Left ventricle myocardium inferior (tissue), 1 donor: ENCODE results near the gene CA14. TPM values are rescaled to one million over a fixed set of nuclear protein-coding genes. Genes with fewer than 3 reads are reported as not detected.
A peak's percentile ranks its signal among the peaks of the same experiment; 100 is the strongest.

Experiments
- DNase-seq: peaks from one replicate; pipeline ENCODE4 v3.0.0-alpha.2; 2020
- H3K27ac ChIP-seq: fragments of 200-600 bp; replicated peaks from 2 replicates; pipeline ENCODE4 v1.8.0; 2021
- H3K27me3 ChIP-seq: fragments of 200-600 bp; 2 replicates; pipeline ENCODE4 v1.8.0; 2021; ENCODE audit warnings: low read depth
- H3K36me3 ChIP-seq: fragments of 200-600 bp; 2 replicates; pipeline ENCODE4 v1.8.0; 2021
- H3K4me1 ChIP-seq: fragments of 200-600 bp; 2 replicates; pipeline ENCODE4 v1.8.0; 2021
- H3K4me3 ChIP-seq: fragments of 200-600 bp; 2 replicates; pipeline ENCODE4 v1.8.0; 2021; ENCODE audit warnings: mild to moderate bottlenecking, moderate library complexity
- H3K9me3 ChIP-seq: fragments of 200-600 bp; replicated peaks from 2 replicates; pipeline ENCODE4 v1.8.0; 2021
- CTCF ChIP-seq: fragments of 200-600 bp; IDR thresholded peaks from 2 replicates; pipeline ENCODE4 v1.8.0; 2021; ENCODE audit warnings: antibody characterized with exemption, mild to moderate bottlenecking, borderline replicate concordance
- intact Hi-C: fragments of 100-400 bp; cut with micrococcal nuclease; formaldehyde crosslinking; loops from one replicate; pipeline ENCODE4 v1.11.0; 2022
- total RNA-seq: library from RNA; stranded (reverse); fragmentation: NEBNext Ultra II Directional; extraction: Animal tissue kit (Norgen Biotek cat#: 25700); gene quantifications from one replicate; pipeline ENCODE4 v1.2.1, GENCODE V29; 2021
- donor health status: DM: no; HTN: yes; CAD: no; lungs with severe emphysema.

Gene CA14
- total RNA-seq, 1 donor from 2014 or later: 3.1 TPM

DNA sequence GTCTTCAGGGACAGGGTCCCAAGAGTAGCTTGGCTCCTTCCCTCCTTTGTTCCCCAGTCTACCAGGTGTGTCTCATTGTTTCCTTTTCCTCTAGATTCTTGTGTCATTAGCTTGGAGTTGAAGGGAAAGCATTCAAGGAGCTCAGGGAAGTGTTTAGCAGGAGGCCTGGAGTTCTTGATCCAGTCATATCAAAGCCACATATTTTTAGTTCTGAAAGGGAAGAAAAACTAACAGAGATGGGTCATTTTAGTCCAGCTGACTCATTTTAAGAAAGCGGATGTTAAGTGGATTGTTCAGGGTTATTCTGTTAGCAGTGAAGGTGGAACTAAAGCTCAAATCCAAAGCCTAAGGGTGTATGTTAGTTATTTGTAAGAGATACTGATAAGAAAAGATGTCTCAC, 15.7 kb downstream of the CA14 start:
- Histone ChIP-seq H3K36me3 (peaks cover 1% of the 10 kb centered on the region), H3K27ac (peak overlapping the region; percentile 82), H3K27me3 (no peaks in the 10 kb centered on the region), H3K9me3 (no peaks in the 10 kb centered on the region), H3K4me3 (peak overlapping the region; percentile 61), H3K4me1 (peaks cover 42% of the 10 kb centered on the region)
- intact Hi-C loops: no loop called here
- no peak for TF ChIP-seq CTCF
- DNase-seq: no peak

DNA sequence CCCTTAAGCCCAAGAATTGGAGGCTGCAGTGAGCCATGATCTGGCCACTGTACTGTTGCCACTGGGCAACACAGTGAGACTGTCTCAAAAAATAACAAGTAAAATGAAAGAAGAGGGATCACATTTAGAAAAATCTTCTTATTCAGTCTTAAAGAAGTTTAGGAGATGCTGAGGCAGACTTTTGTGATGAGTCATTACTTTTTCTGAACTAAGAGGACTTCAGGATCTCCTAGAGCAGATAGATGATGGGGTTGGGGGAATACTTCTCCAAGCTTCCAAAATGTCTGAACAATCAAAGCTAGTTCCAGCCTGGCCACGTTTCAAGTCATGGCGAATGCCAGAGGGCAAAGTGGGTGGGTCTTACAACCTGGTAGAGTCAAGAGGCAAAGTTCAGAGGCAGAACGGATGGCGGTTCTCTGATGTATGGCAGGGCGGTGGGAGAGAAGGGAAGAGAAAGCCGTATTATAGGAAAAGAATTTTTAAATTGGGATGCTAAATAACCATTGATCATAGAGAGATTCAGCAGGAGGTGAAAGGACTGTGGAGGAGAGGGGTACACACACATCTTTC, 22.6 kb downstream of the CA14 start:
- no peak for TF ChIP-seq CTCF
- Histone ChIP-seq H3K4me3 (peak overlapping the region; percentile 76), H3K4me1 (peaks cover 43% of the 10 kb centered on the region), H3K27ac (peak overlapping the region; percentile 95), H3K36me3 (peaks cover 16% of the 10 kb centered on the region), H3K9me3 (no peaks in the 10 kb centered on the region), H3K27me3 (no peaks in the 10 kb centered on the region)
- no peak for DNase-seq
- intact Hi-C loops: no loop called here

DNA sequence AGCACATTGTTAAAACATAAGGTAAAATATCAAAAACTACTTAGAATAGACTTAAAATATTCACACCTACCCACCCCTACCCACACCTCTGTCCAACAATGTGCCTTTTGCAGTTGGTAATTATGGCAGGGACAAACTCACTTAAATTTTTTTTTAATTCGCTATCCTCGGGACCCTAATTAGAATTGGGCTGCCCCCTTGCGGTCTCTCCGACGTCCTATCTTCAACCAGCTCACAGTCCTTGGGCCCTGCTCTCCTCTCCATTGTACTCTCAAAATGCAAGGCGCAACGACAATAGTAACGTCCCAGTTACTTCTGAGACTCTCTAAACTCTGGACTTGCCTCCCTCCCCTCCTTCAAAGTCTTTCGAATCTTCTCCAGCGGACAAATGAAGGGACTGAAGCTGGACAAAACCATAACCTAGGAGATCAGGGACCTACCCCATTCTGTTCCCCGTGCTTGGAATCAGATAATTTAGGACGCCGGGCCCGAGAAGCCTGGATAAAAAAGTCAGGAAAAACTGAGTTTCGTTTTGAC, 23.7 kb downstream of the CA14 start:
- Histone ChIP-seq H3K9me3 (no peaks in the 10 kb centered on the region), H3K36me3 (peaks cover 19% of the 10 kb centered on the region), H3K4me1 (peaks cover 43% of the 10 kb centered on the region), H3K27me3 (no peaks in the 10 kb centered on the region), H3K27ac (peak overlapping the region; percentile 95), H3K4me3 (peak overlapping the region; percentile 76)
- intact Hi-C loops: no loop called here
- TF ChIP-seq CTCF: peak; percentile 81
- peak; percentile 79 for DNase-seq

DNA sequence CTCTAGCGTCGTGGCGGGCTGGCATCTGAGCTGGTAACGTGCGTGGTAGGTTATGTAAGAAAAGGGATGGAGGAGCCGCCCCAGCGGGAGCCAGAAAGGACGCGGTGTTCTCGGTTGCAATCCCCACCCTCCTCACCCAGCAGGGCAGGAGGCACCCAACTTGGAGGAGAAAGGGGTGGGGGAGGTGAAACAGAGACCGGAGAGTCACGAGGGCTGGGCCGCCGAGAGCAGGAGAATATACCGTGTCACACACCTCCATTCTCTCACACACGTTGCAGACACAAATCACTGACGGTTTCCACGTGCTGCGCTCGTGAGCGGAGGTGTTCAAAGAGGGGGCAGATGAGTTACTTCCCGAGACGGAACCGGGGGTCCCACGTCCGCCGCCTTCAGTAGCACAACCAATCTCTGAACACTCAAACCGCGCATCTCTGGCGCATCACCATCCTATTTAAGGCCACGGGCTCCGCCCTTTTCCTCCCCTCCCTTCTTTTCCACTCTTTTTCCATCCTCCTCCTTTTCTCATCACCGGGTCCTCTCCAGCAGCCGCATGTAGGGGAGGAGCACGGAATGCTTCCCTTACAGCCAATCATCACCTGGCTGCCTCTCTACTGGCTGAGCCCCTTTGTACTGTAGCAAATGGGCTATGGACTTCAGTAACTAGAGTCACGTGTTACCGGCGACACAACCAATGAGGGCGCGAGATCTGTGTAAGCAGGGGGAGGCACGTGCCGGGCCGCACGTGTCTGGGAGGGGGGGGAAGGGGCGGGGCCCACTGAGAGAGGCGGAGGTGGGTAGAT, 24.4 kb downstream of the CA14 start, which contains the start of gene CIART:
TSS of gene CIART (plus strand) at position 797 of the 800 bp plus-strand sequence. CDS start 714 bp downstream, outside the sequence.
- Histone ChIP-seq H3K4me1 (peaks cover 43% of the 10 kb centered on the region), H3K27ac (peak within 1 kb of the TSS; percentile 95), H3K27me3 (no peaks in the 10 kb centered on the region), H3K9me3 (no peaks in the 10 kb centered on the region), H3K36me3 (peaks cover 26% of the 10 kb centered on the region), H3K4me3 (peak within 1 kb of the TSS; percentile 76)
- TF ChIP-seq CTCF: no peak
- intact Hi-C loops: no loop called here
- peak; percentile 92 for DNase-seq

- Histone ChIP-seq H3K36me3 (peaks cover 31% of the 10 kb centered on the region), H3K27me3 (no peaks in the 10 kb centered on the region), H3K4me3 (peak overlapping the region; percentile 76), H3K9me3 (no peaks in the 10 kb centered on the region), H3K27ac (peak overlapping the region; percentile 95), H3K4me1 (peaks cover 43% of the 10 kb centered on the region)
- intact Hi-C loops: no loop called here
- no peak for TF ChIP-seq CTCF
- DNase-seq: no peak
These were observed 25.0 kb downstream of the CA14 start for GRCh38 chr1:150282558-150282958.
